WTC11 (cell line): Measurements from ENCODE around the gene LENG9. TPM values are rescaled to one million over a fixed set of nuclear protein-coding genes. Genes with fewer than 3 reads are reported as not detected.

Experiments used
- ATAC-seq: fragments of 200-7000 bp; cut with Tn5 transposase; 2 replicates; pipeline ENCODE4 v1.10.0; 2021; ENCODE audit warnings: mild to moderate bottlenecking, moderate library complexity
- CTCF ChIA-PET: fragments of 300-600 bp; sonication (Branson Sonifier 250); formaldehyde crosslinking; loops from one replicate; lab custom pipeline; 2021; ENCODE audit warnings: antibody characterized with exemption; lab: Charles Lee
- POLR2A ChIA-PET: fragments of 350-600 bp; sonication (Branson Sonifier 250); formaldehyde crosslinking; loops from one replicate; lab custom pipeline; 2021; ENCODE audit warnings: antibody characterized with exemption; lab: Charles Lee
- DNase-seq: peaks from one replicate; pipeline ENCODE4 v3.0.0; 2021; ENCODE audit warnings: low spot score
- H3K27ac Mint-ChIP-seq: 2 replicates; pipeline ENCODE4 v1.8.0; 2021; ENCODE audit warnings: mixed read lengths
- H3K27me3 Mint-ChIP-seq: 2 replicates; pipeline ENCODE4 v1.8.0; 2021; ENCODE audit warnings: low read depth, mild to moderate bottlenecking, moderate library complexity, mixed read lengths
- H3K36me3 Mint-ChIP-seq: 2 replicates; pipeline ENCODE4 v1.8.0; 2021; ENCODE audit warnings: mixed read lengths
- H3K4me1 Mint-ChIP-seq: 2 replicates; pipeline ENCODE4 v1.8.0; 2022; ENCODE audit warnings: mixed read lengths
- H3K4me3 Mint-ChIP-seq: 2 replicates; pipeline ENCODE4 v1.8.0; 2021; ENCODE audit warnings: mild to moderate bottlenecking, moderate library complexity, mixed read lengths
- H3K9me3 Mint-ChIP-seq: 2 replicates; pipeline ENCODE4 v1.8.0; 2021; ENCODE audit warnings: mixed read lengths
- E2F4 ChIP-seq: sonication (generic); formaldehyde crosslinking; IDR thresholded peaks from 2 replicates; pipeline ENCODE4 v1.8.1; 2022; ENCODE audit warnings: low read depth, mild to moderate bottlenecking, moderate library complexity, missing genetic modification reagents, borderline replicate concordance
- E2F5 ChIP-seq: sonication (generic); formaldehyde crosslinking; IDR thresholded peaks from 2 replicates; pipeline ENCODE4 v1.8.1; 2022; ENCODE audit warnings: mild to moderate bottlenecking, moderate library complexity, missing genetic modification reagents
- ELF4 ChIP-seq: sonication (generic); formaldehyde crosslinking; IDR thresholded peaks from 2 replicates; pipeline ENCODE4 v1.8.1; 2022; ENCODE audit warnings: low read depth, mild to moderate bottlenecking, moderate library complexity, missing genetic modification reagents
- GABPB1 ChIP-seq: sonication (generic); formaldehyde crosslinking; IDR thresholded peaks from 2 replicates; pipeline ENCODE4 v1.8.1; 2023; ENCODE audit warnings: mild to moderate bottlenecking, missing genetic modification reagents
- OVOL2 ChIP-seq: fragments of 250-450 bp; sonication (Bioruptor Pico); IDR thresholded peaks from 2 replicates; pipeline ENCODE4 v1.9.0; 2021; ENCODE audit warnings: mild to moderate bottlenecking, borderline replicate concordance
- RORB ChIP-seq: fragments of 250-450 bp; sonication (Bioruptor Pico); IDR thresholded peaks from 2 replicates; pipeline ENCODE4 v1.9.0; 2021; ENCODE audit warnings: mild to moderate bottlenecking
- TEAD1 ChIP-seq: sonication (generic); formaldehyde crosslinking; IDR thresholded peaks from 2 replicates; pipeline ENCODE4 v1.8.0; 2022; ENCODE audit warnings: mild to moderate bottlenecking, missing genetic modification reagents
- ZNF232 ChIP-seq: sonication (generic); formaldehyde crosslinking; IDR thresholded peaks from 2 replicates; pipeline ENCODE4 v1.8.0; 2022; ENCODE audit warnings: mild to moderate bottlenecking, missing genetic modification reagents
- ZNF263 ChIP-seq: sonication (generic); formaldehyde crosslinking; IDR thresholded peaks from 2 replicates; pipeline ENCODE4 v1.8.1; 2022; ENCODE audit warnings: low read depth, mild to moderate bottlenecking, moderate library complexity, missing genetic modification reagents
- ZNF396 ChIP-seq: fragments of 250-450 bp; sonication (Bioruptor Pico); IDR thresholded peaks from 2 replicates; pipeline ENCODE4 v1.8.0; 2021; ENCODE audit warnings: mild to moderate bottlenecking, moderate library complexity, borderline replicate concordance
- ZNF671 ChIP-seq: fragments of 250-450 bp; sonication (Bioruptor Pico); IDR thresholded peaks from 2 replicates; pipeline ENCODE4 v1.8.0; 2021; ENCODE audit warnings: mild to moderate bottlenecking
- total RNA-seq: library from RNA; stranded (reverse); gene quantifications from 3 replicates; pipeline ENCODE4 v1.2.3, GENCODE V29; 2021
- TF ChIP-seq, protein P1 (sequence below): sonication (generic); formaldehyde crosslinking; IDR thresholded peaks from 2 replicates; pipeline ENCODE4 v1.8.0; 2023; ENCODE audit warnings: missing genetic modification reagents, mild to moderate bottlenecking, borderline replicate concordance
- TF ChIP-seq, protein P2 (sequence below): sonication (generic); formaldehyde crosslinking; IDR thresholded peaks from 2 replicates; pipeline ENCODE4 v1.8.0; 2022; ENCODE audit warnings: mild to moderate bottlenecking, missing genetic modification reagents
- TF ChIP-seq, protein P3 (sequence below): fragments of 250-450 bp; sonication (Bioruptor Pico); IDR thresholded peaks from 2 replicates; pipeline ENCODE4 v2.1.2; 2022; ENCODE audit warnings: mild to moderate bottlenecking, moderate library complexity
- TF ChIP-seq, protein P4 (sequence below): sonication (generic); formaldehyde crosslinking; IDR thresholded peaks from 2 replicates; pipeline ENCODE4 v1.8.0; 2022; ENCODE audit warnings: mild to moderate bottlenecking, missing genetic modification reagents
- TF ChIP-seq, protein P5 (sequence below): sonication (generic); formaldehyde crosslinking; IDR thresholded peaks from 2 replicates; pipeline ENCODE4 v1.8.0; 2022; ENCODE audit warnings: mild to moderate bottlenecking, missing genetic modification reagents

LENG9 gene
- total RNA-seq, 1 experiment from 2014 or later, result 6.1 TPM

- no peak for TF ChIP-seq E2F4 (CRISPR knock-in tag)
- TF ChIP-seq OVOL2 (CRISPR knock-in tag), result no peak
- no peak for TF ChIP-seq RORB
- no peak for TF ChIP-seq GABPB1
These were observed 38.2 kb downstream of the LENG9 start (continued) for GRCh38 chr19:54425382-54425723.

DNA sequence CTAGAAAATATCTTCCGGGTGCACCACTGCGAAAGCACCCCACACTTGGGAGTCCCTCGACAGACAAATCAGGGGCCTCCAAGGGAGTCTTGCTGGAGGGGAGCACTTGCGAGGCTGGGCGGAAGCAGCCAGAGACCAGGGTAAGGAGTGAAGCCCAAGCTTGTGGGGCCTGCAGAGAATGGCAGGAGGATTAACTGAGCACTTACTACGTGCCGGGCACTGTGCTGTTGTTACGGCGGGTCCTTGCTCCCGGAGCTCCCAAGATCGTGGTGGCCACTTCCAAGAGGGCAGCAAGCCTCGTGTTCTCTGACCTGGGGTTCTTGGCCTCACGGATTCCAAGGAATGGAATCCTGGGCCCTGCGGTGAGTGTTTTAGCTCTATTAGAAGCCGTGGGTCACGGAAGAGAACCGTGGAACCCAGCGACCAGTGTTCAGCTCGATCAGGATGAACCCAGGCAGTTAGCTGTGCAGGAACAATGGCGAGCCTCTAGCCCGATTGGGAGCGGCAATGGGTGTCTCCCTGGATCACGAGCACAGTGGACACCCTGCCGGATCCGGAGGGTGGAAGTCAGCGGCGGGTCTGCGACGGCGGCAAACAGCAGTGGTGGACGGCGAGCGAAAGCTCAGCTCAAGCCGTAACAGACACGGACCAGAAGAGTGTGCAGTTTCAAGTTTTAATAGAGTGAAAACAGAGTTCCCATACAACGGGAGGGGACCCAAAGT is 38.8 kb downstream of the LENG9 start:
- H3K27ac Mint-ChIP-seq, result no peak overlapping the region
- POLR2A ChIA-PET, result interaction anchor here (1.3 kb wide), 1 partner anchor 8 kb away, joined by 4 read pairs; no protein-coding TSS in a partner anchor
- no peak for TF ChIP-seq ZNF396 (CRISPR knock-in tag)
- no peak for TF ChIP-seq E2F5
- TF ChIP-seq ELF4 (CRISPR knock-in tag), result no peak
- no peak for TF ChIP-seq GABPB1
- no peak for TF ChIP-seq TEAD1 (CRISPR knock-in tag)
- TF ChIP-seq, protein P1, sequence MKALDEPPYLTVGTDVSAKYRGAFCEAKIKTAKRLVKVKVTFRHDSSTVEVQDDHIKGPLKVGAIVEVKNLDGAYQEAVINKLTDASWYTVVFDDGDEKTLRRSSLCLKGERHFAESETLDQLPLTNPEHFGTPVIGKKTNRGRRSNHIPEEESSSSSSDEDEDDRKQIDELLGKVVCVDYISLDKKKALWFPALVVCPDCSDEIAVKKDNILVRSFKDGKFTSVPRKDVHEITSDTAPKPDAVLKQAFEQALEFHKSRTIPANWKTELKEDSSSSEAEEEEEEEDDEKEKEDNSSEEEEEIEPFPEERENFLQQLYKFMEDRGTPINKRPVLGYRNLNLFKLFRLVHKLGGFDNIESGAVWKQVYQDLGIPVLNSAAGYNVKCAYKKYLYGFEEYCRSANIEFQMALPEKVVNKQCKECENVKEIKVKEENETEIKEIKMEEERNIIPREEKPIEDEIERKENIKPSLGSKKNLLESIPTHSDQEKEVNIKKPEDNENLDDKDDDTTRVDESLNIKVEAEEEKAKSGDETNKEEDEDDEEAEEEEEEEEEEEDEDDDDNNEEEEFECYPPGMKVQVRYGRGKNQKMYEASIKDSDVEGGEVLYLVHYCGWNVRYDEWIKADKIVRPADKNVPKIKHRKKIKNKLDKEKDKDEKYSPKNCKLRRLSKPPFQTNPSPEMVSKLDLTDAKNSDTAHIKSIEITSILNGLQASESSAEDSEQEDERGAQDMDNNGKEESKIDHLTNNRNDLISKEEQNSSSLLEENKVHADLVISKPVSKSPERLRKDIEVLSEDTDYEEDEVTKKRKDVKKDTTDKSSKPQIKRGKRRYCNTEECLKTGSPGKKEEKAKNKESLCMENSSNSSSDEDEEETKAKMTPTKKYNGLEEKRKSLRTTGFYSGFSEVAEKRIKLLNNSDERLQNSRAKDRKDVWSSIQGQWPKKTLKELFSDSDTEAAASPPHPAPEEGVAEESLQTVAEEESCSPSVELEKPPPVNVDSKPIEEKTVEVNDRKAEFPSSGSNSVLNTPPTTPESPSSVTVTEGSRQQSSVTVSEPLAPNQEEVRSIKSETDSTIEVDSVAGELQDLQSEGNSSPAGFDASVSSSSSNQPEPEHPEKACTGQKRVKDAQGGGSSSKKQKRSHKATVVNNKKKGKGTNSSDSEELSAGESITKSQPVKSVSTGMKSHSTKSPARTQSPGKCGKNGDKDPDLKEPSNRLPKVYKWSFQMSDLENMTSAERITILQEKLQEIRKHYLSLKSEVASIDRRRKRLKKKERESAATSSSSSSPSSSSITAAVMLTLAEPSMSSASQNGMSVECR (CRISPR knock-in tag), result no peak
- no peak for TF ChIP-seq ZNF263 (CRISPR knock-in tag)
- no peak for TF ChIP-seq ZNF671 (CRISPR knock-in tag)
- TF ChIP-seq ZNF232, result no peak
- TF ChIP-seq, protein P2, sequence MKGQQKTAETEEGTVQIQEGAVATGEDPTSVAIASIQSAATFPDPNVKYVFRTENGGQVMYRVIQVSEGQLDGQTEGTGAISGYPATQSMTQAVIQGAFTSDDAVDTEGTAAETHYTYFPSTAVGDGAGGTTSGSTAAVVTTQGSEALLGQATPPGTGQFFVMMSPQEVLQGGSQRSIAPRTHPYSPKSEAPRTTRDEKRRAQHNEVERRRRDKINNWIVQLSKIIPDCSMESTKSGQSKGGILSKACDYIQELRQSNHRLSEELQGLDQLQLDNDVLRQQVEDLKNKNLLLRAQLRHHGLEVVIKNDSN, result no peak
- TF ChIP-seq, protein P3, sequence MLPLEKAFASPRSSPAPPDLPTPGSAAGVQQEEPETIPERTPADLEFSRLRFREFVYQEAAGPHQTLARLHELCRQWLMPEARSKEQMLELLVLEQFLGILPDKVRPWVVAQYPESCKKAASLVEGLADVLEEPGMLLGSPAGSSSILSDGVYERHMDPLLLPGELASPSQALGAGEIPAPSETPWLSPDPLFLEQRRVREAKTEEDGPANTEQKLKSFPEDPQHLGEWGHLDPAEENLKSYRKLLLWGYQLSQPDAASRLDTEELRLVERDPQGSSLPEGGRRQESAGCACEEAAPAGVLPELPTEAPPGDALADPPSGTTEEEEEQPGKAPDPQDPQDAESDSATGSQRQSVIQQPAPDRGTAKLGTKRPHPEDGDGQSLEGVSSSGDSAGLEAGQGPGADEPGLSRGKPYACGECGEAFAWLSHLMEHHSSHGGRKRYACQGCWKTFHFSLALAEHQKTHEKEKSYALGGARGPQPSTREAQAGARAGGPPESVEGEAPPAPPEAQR (CRISPR knock-in tag), result no peak
- TF ChIP-seq, protein P4, sequence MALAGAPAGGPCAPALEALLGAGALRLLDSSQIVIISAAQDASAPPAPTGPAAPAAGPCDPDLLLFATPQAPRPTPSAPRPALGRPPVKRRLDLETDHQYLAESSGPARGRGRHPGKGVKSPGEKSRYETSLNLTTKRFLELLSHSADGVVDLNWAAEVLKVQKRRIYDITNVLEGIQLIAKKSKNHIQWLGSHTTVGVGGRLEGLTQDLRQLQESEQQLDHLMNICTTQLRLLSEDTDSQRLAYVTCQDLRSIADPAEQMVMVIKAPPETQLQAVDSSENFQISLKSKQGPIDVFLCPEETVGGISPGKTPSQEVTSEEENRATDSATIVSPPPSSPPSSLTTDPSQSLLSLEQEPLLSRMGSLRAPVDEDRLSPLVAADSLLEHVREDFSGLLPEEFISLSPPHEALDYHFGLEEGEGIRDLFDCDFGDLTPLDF (CRISPR knock-in tag), result no peak
- TF ChIP-seq, protein P5, sequence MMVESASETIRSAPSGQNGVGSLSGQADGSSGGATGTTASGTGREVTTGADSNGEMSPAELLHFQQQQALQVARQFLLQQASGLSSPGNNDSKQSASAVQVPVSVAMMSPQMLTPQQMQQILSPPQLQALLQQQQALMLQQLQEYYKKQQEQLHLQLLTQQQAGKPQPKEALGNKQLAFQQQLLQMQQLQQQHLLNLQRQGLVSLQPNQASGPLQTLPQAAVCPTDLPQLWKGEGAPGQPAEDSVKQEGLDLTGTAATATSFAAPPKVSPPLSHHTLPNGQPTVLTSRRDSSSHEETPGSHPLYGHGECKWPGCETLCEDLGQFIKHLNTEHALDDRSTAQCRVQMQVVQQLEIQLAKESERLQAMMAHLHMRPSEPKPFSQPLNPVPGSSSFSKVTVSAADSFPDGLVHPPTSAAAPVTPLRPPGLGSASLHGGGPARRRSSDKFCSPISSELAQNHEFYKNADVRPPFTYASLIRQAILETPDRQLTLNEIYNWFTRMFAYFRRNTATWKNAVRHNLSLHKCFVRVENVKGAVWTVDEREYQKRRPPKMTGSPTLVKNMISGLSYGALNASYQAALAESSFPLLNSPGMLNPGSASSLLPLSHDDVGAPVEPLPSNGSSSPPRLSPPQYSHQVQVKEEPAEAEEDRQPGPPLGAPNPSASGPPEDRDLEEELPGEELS (CRISPR knock-in tag), result no peak
- CTCF ChIA-PET, result interaction anchor here (1.1 to 1.9 kb wide), 3 partner anchors 14 to 158 kb away, joined by 4 to 6 read pairs (median 5); no protein-coding TSS in a partner anchor
- DNase-seq (no peak), ATAC-seq (no peak)
- H3K4me3 Mint-ChIP-seq, result no peak overlapping the region
- peaks cover 12% of the 10 kb centered on the region for H3K36me3 Mint-ChIP-seq
- H3K9me3 Mint-ChIP-seq, result no peaks in the 10 kb centered on the region
- peaks cover 30% of the 10 kb centered on the region for H3K27me3 Mint-ChIP-seq
- H3K4me1 Mint-ChIP-seq, result peaks cover 25% of the 10 kb centered on the region
